Neural progenitor cell (in vitro differentiated cells): ENCODE measurements around the gene ZNF512B.

Experiments
- CTCF ChIP-seq: fragments of 200-600 bp; sonication (generic); IDR thresholded peaks from 2 replicates; pipeline ENCODE4 v1.5.1; 2017; ENCODE audit warnings: antibody characterized with exemption, mild to moderate bottlenecking
- EZH2phosphoT487 ChIP-seq: fragments of 200-600 bp; sonication (generic); IDR thresholded peaks from 2 replicates; pipeline ENCODE4 v1.6.1; 2017; ENCODE audit warnings: antibody characterized with exemption

GRCh38 chr20:63957690-63958441 lies 11.9 kb downstream of the ZNF512B start:
- TF ChIP-seq CTCF (no peak), EZH2phosphoT487 (no peak)
